ENCODE measurements around the gene LMNTD2. TPM values are rescaled to one million over a fixed set of nuclear protein-coding genes. Genes with fewer than 3 reads are reported as not detected.

LMNTD2 gene
- total RNA-seq, 1 donor from 2014 or later: 1.1 TPM

DNA sequence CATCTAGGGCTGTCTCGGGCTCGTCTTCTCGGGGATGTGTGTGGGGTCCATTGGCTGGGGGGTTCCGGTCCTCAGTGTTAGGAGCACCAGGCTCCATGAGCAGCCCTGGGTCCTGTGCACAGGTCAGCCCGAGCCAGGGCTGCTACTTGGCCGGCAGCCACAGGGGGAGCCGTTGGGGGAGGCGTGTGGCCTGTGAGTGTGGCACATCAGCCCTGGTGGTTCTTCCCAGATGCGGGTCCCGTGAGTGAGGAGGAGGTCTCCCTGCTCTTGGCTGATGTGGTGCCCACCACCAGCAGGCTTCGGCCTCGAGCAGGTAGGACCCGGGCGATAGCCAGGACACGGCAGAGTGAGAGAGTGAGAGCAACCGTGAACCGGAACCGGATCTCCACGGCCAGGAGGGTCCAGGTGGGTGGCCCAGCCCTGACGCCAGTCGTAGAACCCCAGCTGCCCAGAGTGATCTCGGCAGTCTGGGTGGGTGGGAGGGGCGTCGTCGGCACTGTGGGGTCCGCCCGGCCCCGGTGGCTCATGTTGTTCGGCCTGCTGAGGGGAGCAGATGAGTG is 36.7 kb upstream of the LMNTD2 start:
- H3K4me1 ChIP-seq: no peaks in the 10 kb centered on the region
- TF ChIP-seq, protein P1, sequence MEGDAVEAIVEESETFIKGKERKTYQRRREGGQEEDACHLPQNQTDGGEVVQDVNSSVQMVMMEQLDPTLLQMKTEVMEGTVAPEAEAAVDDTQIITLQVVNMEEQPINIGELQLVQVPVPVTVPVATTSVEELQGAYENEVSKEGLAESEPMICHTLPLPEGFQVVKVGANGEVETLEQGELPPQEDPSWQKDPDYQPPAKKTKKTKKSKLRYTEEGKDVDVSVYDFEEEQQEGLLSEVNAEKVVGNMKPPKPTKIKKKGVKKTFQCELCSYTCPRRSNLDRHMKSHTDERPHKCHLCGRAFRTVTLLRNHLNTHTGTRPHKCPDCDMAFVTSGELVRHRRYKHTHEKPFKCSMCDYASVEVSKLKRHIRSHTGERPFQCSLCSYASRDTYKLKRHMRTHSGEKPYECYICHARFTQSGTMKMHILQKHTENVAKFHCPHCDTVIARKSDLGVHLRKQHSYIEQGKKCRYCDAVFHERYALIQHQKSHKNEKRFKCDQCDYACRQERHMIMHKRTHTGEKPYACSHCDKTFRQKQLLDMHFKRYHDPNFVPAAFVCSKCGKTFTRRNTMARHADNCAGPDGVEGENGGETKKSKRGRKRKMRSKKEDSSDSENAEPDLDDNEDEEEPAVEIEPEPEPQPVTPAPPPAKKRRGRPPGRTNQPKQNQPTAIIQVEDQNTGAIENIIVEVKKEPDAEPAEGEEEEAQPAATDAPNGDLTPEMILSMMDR (IDR thresholded peaks at IDR 0.05): no peak
- H3K9me3 ChIP-seq: no peaks in the 10 kb centered on the region
- H3K27me3 ChIP-seq: no peaks in the 10 kb centered on the region
- peaks cover 92 to 98% of the 10 kb centered on the region in 2 donors for H3K36me3 ChIP-seq
- H3K4me3 ChIP-seq: no peak overlapping the region
- H3K27ac ChIP-seq: no peak overlapping the region
- no peak for DNase-seq (ENCODE audit: low spot score in 2 of 2)
- intact Hi-C loops (cut with DNase I): no loop called here

DNA sequence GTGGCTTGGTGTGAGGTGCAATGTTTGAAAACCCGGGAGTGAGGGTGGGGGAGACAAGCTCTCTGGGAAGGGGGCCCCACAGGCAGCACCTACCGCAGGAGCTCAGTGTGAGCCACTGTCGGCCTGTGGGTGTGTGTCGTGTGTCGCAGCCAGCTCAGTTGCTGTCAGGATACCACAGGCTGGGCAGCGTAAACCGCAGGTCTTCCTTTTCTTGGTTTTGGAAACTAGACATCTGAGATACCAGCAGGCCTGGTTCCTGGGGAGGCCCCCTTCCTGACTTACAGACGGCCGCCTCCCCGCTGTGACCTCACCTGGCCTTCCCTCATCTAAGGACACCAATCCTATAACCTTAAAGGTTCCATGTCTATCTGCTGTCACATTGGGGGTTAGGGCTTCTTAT is 35.8 kb upstream of the LMNTD2 start:
- Histone ChIP-seq H3K27me3 (no peaks in the 10 kb centered on the region), H3K4me1 (no peaks in the 10 kb centered on the region), H3K9me3 (no peaks in the 10 kb centered on the region), H3K4me3 (no peak overlapping the region), H3K27ac (no peak overlapping the region), H3K36me3 (peaks cover 91 to 92% of the 10 kb centered on the region in 2 donors)
- no peak for DNase-seq (ENCODE audit: low spot score in 2 of 2)
- TF ChIP-seq, protein P1 (IDR thresholded peaks at IDR 0.05): no peak
- intact Hi-C loops (cut with DNase I): no loop called here

GRCh38 chr11:595400-595799 is 34.9 kb upstream of the LMNTD2 start:
- TF ChIP-seq, protein P1 (IDR thresholded peaks at IDR 0.05): no peak
- no peak overlapping the region for H3K4me3 ChIP-seq
- H3K36me3 ChIP-seq: peaks cover 86 to 89% of the 10 kb centered on the region in 2 donors
- no peak overlapping the region for H3K27ac ChIP-seq
- no peaks in the 10 kb centered on the region for H3K4me1 ChIP-seq
- intact Hi-C loops (cut with DNase I): no loop called here
- H3K27me3 ChIP-seq: no peaks in the 10 kb centered on the region
- no peak for DNase-seq (ENCODE audit: low spot score in 2 of 2)
- H3K9me3 ChIP-seq: no peaks in the 10 kb centered on the region

DNA sequence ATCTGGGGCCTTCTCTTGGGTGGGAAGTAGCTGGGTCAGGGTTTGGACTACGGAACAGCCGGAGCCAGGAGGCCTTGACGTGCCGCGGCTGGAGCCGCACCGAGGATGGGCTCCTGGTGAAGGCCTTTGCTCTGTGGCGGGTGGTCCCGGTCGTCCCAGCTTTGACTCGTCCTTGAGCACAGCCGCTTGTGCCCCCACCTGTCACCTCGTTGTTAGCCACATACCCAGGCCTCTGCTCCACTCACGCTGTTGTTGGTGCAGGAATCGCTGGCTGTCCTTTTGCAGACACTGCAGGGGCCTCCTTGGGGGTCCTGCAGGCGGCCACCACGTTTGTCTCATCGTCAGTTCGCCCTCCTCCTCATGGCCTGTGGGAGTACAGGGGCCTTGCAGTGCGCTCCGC is 32.8 kb upstream of the LMNTD2 start:
- no peak for DNase-seq (ENCODE audit: low spot score in 2 of 2)
- no peaks in the 10 kb centered on the region for H3K9me3 ChIP-seq
- no peak overlapping the region for H3K4me3 ChIP-seq
- H3K27me3 ChIP-seq: no peaks in the 10 kb centered on the region
- no peak overlapping the region for H3K27ac ChIP-seq
- H3K36me3 ChIP-seq: peaks cover 88 to 90% of the 10 kb centered on the region in 2 donors
- intact Hi-C loops (cut with DNase I): no loop called here
- TF ChIP-seq, protein P1 (IDR thresholded peaks at IDR 0.05): no peak
- no peaks in the 10 kb centered on the region for H3K4me1 ChIP-seq

- TF ChIP-seq, protein P1 (IDR thresholded peaks at IDR 0.05): no peak
- Histone ChIP-seq H3K36me3 (peaks cover 88 to 90% of the 10 kb centered on the region in 2 donors), H3K27me3 (no peaks in the 10 kb centered on the region), H3K9me3 (no peaks in the 10 kb centered on the region), H3K4me3 (no peak overlapping the region), H3K4me1 (no peaks in the 10 kb centered on the region), H3K27ac (no peak overlapping the region)
- intact Hi-C loops (cut with DNase I): no loop called here
- no peak for DNase-seq (ENCODE audit: low spot score in 2 of 2)
Observed at GRCh38 chr11:592918-593317, 32.4 kb upstream of the LMNTD2 start.

DNA sequence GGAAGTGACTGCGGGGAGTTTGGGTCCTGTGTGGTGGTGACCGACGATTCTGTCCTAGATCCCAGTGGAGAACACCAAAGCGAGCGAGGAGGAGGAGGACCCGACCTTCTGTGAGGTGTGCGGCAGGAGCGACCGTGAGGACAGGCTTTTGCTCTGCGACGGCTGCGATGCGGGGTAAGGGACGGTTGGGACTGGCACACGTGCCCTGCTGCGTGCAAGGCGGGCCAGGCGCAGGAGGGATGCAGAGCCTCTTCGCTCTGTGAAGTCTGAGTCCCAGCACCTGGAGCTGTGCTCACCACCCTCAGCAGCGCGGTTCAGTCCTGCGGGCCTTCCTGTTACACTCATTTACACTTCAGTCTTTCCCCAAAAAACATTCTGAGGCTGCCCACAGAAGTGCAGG is 32.0 kb upstream of the LMNTD2 start:
- TF ChIP-seq, protein P1 (IDR thresholded peaks at IDR 0.05): no peak
- H3K36me3 ChIP-seq: peaks cover 88 to 90% of the 10 kb centered on the region in 2 donors

More for the DNA sequence above, 32.0 kb upstream of the LMNTD2 start:
- H3K27me3 ChIP-seq: no peaks in the 10 kb centered on the region
- intact Hi-C loops (cut with DNase I): no loop called here
- H3K9me3 ChIP-seq: no peaks in the 10 kb centered on the region
- H3K4me3 ChIP-seq: no peak overlapping the region
- H3K4me1 ChIP-seq: no peaks in the 10 kb centered on the region
- DNase-seq (ENCODE audit: low spot score in 2 of 2): no peak
- no peak overlapping the region for H3K27ac ChIP-seq
